Prostate gland (tissue), 2 donors: ENCODE measurements around the gene INHBE. TPM values are rescaled to one million over a fixed set of nuclear protein-coding genes. Genes with fewer than 3 reads are reported as not detected.
A peak's percentile ranks its signal among the peaks of the same experiment; 100 is the strongest.

Experiments used
- DNase-seq: peaks from one replicate; pipeline ENCODE4 v3.0.0-alpha.2; 2019; ENCODE audit warnings: low spot score
- H3K27ac ChIP-seq, 2 donors: fragments of 200-600 bp; sonication (generic); 2 replicates each; pipeline ENCODE4 v1.5.1; 2017 to 2019
- H3K27me3 ChIP-seq: fragments of 200-600 bp; sonication (generic); replicated peaks from 2 replicates; pipeline ENCODE4 v1.5.1; 2019; ENCODE audit not compliant: insufficient read depth
- H3K36me3 ChIP-seq, 2 donors: fragments of 200-600 bp; sonication (generic); 1 replicate in 1 of 2; 2 replicates in 1 of 2; pipeline versions ENCODE4 v1.5.1 to v1.8.1; 2017 to 2019
- H3K4me1 ChIP-seq: fragments of 200-600 bp; sonication (generic); replicated peaks from 2 replicates; pipeline ENCODE4 v1.5.1; 2019
- H3K4me3 ChIP-seq, 2 donors: fragments of 200-600 bp; sonication (generic); 2 replicates each; pipeline ENCODE4 v1.5.1; 2017 to 2019
- H3K9me3 ChIP-seq: fragments of 200-600 bp; sonication (generic); 2 replicates; pipeline ENCODE4 v1.5.1; 2017
- POLR2A ChIP-seq: fragments of 450-650 bp; IDR thresholded peaks from one replicate; pipeline ENCODE4 v1.6.1; 2016; ENCODE audit warnings: antibody characterized with exemption, mild to moderate bottlenecking
- POLR2AphosphoS5 ChIP-seq: sonication (generic); formaldehyde crosslinking; IDR thresholded peaks from one replicate; pipeline ENCODE4 v1.6.1; 2017; ENCODE audit warnings: antibody characterized with exemption
- WGBS: methylation state at CpG from one replicate; pipeline ENCODE4 v1.1.5; 2018; 5-methylcytosine and 5-hydroxymethylcytosine counted together
- intact Hi-C: fragments of 100-400 bp; cut with DNase I; formaldehyde crosslinking; loops from one replicate; pipeline ENCODE4 v1.14.2; 2022
- total RNA-seq, 2 donors: library from RNA; depleted of rRNA; stranded (reverse); fragments of >200 nt; gene quantifications; one replicate each; pipeline ENCODE4 v1.1.0, GENCODE V29; 2016
- TF ChIP-seq, protein P1 (sequence below), 4 experiments: fragments of 200-600 bp in 2 of 4; fragments of 450-650 bp in 2 of 4; sonication (generic) in 2 of 4; IDR thresholded peaks; 1 replicate in 3 of 4; 2 replicates in 1 of 4; pipeline ENCODE4 v1.5.1; 2016 to 2019; ENCODE audit warnings: antibody characterized with exemption in 4 of 4, mild to moderate bottlenecking in 2 of 4, moderate library complexity in 2 of 4

INHBE gene
- total RNA-seq, 2 donors from 2014 or later = not detected

- DNase-seq = no peak
- H3K4me3 ChIP-seq = no peak overlapping the region
- TF ChIP-seq POLR2A = no peak
- no peak for TF ChIP-seq POLR2AphosphoS5
- TF ChIP-seq, protein P1, sequence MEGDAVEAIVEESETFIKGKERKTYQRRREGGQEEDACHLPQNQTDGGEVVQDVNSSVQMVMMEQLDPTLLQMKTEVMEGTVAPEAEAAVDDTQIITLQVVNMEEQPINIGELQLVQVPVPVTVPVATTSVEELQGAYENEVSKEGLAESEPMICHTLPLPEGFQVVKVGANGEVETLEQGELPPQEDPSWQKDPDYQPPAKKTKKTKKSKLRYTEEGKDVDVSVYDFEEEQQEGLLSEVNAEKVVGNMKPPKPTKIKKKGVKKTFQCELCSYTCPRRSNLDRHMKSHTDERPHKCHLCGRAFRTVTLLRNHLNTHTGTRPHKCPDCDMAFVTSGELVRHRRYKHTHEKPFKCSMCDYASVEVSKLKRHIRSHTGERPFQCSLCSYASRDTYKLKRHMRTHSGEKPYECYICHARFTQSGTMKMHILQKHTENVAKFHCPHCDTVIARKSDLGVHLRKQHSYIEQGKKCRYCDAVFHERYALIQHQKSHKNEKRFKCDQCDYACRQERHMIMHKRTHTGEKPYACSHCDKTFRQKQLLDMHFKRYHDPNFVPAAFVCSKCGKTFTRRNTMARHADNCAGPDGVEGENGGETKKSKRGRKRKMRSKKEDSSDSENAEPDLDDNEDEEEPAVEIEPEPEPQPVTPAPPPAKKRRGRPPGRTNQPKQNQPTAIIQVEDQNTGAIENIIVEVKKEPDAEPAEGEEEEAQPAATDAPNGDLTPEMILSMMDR (IDR thresholded peaks at IDR 0.05) = no peak
- no peaks in the 10 kb centered on the region for H3K9me3 ChIP-seq
- intact Hi-C loops = no loop called here
- H3K36me3 ChIP-seq = no peaks in the 10 kb centered on the region
- H3K27me3 ChIP-seq = peaks cover 10% of the 10 kb centered on the region
- WGBS = 77% methylated on average over 8 of the region's 8 CpGs
- no peak overlapping the region for H3K27ac ChIP-seq
- H3K4me1 ChIP-seq = peaks cover 13% of the 10 kb centered on the region
Observed at GRCh38 chr12:57474430-57474829, 19.3 kb downstream of the INHBE start.

- Histone ChIP-seq H3K4me1 (peaks cover 13% of the 10 kb centered on the region), H3K27me3 (peaks cover 10% of the 10 kb centered on the region), H3K27ac (no peak overlapping the region), H3K4me3 (peak overlapping the region in 1 of 2 donors; percentile 26), H3K36me3 (no peaks in the 10 kb centered on the region), H3K9me3 (no peaks in the 10 kb centered on the region)
- TF ChIP-seq, protein P1 (IDR thresholded peaks at IDR 0.05) = no peak
- TF ChIP-seq POLR2AphosphoS5 = no peak
- TF ChIP-seq POLR2A = no peak
- intact Hi-C loops = no loop called here
- WGBS = 36% methylated on average over 7 of the region's 7 CpGs
- no peak for DNase-seq
Observed at GRCh38 chr12:57474862-57475261, 19.8 kb downstream of the INHBE start.

GRCh38 chr12:57475271-57476161, 20.4 kb downstream of the INHBE start:
- Histone ChIP-seq H3K4me3 (peak overlapping the region; percentile 12 to 26), H3K4me1 (peaks cover 13% of the 10 kb centered on the region), H3K9me3 (no peaks in the 10 kb centered on the region), H3K27me3 (peaks cover 10% of the 10 kb centered on the region), H3K36me3 (no peaks in the 10 kb centered on the region), H3K27ac (no peak overlapping the region)
- DNase-seq = no peak
- intact Hi-C loops = no loop called here
- WGBS = 8% methylated on average over 84 of the region's 84 CpGs
- TF ChIP-seq POLR2A = no peak
- TF ChIP-seq POLR2AphosphoS5 = no peak
- TF ChIP-seq, protein P1 (IDR thresholded peaks at IDR 0.05) = no peak

DNA sequence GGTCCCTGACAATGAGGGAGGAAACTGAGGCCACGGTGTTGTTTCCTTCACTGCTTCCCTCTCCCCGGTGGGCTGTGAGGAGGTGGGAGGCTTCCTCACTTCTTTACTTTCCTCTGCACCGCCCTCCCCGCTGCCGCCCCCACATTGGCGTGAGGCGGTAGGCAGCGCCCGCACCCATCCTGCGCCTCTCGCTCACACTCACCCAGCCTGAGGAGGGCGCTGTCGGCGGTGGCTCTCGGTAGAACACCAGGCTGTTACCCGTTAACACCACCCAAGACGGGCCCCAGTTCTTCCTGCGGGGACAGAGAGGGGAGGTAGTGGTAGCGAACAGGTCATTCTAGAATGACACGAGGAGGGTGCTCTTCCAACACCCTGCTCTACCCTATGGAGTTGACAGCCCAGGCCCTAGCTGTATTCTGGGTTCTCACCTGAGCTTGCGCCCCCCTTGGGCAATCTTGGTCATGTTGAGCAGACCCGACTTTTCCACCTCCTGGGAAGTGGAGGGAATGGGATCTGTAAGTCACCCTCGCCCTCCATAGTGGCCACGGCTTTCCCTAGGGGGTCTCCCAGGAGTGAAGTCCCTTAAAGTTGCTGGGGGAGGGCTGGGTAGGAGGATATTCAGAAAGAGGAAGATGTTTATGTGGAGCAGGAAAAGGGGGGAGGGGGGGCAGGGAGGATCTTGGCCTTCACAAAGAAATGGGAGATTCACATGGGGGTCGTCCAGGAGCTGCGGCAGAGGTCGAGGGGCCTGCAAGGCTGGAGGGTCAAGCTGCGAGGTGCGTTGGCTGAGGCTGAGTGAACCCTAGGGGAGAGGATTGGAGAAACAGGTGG, 21.3 kb downstream of the INHBE start:
- H3K4me3 ChIP-seq = peak overlapping the region; percentile 12 to 26
- no peaks in the 10 kb centered on the region for H3K36me3 ChIP-seq
- intact Hi-C loops = no loop called here
- no peak for TF ChIP-seq POLR2A
- TF ChIP-seq, protein P1 (IDR thresholded peaks at IDR 0.05) = peak in 1 of 4 experiments; percentile 16
- H3K27ac ChIP-seq = no peak overlapping the region
- peaks cover 13% of the 10 kb centered on the region for H3K4me1 ChIP-seq
- no peak for DNase-seq
- WGBS = 22% methylated on average over 29 of the region's 29 CpGs
- peaks cover 10% of the 10 kb centered on the region for H3K27me3 ChIP-seq
- no peaks in the 10 kb centered on the region for H3K9me3 ChIP-seq
